A673 (cell line): ENCODE data around the gene XYLT1. TPM values are rescaled to one million over a fixed set of nuclear protein-coding genes. Genes with fewer than 3 reads are reported as not detected.

Experiments
- BruUV-seq: library from RNA; stranded (reverse); fragments of 400-500 nt; replicated peaks from 2 replicates; lab custom pipeline; 2021; lab: Mats Ljungman, UMichigan
- CTCF ChIA-PET: fragments of 300-600 bp; sonication (Branson Sonifier 250); formaldehyde crosslinking; loops from one replicate; lab custom pipeline; 2022; ENCODE audit warnings: antibody characterized with exemption; lab: Charles Lee
- POLR2A ChIA-PET: fragments of 300-600 bp; sonication (Branson Sonifier 250); formaldehyde crosslinking; loops from one replicate; lab custom pipeline; 2022; ENCODE audit warnings: antibody characterized with exemption; ENCODE audit not compliant: low non-redundant PET; lab: Charles Lee
- DNase-seq: peaks from one replicate; pipeline ENCODE4 v3.0.0-alpha.2; 2015; ENCODE audit warnings: low spot score
- H3K27ac ChIP-seq: fragments of 200-600 bp; sonication (generic); 2 replicates; pipeline ENCODE4 v1.5.1; 2016; ENCODE audit warnings: mixed run types, low read depth, mild to moderate bottlenecking, mixed read lengths, antibody characterized with exemption, low read length; ENCODE audit not compliant: poor library complexity, severe bottlenecking
- H3K27me3 ChIP-seq: fragments of 200-600 bp; sonication (generic); replicated peaks from 2 replicates; pipeline ENCODE4 v1.6.1; 2017; ENCODE audit warnings: mixed run types, low read depth, mild to moderate bottlenecking, mixed read lengths, antibody characterized with exemption, low read length; ENCODE audit not compliant: insufficient read depth, poor library complexity
- H3K36me3 ChIP-seq: fragments of 200-600 bp; sonication (generic); 2 replicates; pipeline ENCODE4 v1.6.1; 2016; ENCODE audit warnings: mixed run types, mild to moderate bottlenecking, mixed read lengths, antibody characterized with exemption, low read length; ENCODE audit not compliant: insufficient read depth, poor library complexity, severe bottlenecking
- H3K4me1 ChIP-seq: fragments of 200-600 bp; sonication (generic); 2 replicates; pipeline ENCODE4 v1.6.1; 2017; ENCODE audit warnings: mixed run types, mild to moderate bottlenecking, mixed read lengths, antibody characterized with exemption, low read length; ENCODE audit not compliant: insufficient read depth, poor library complexity, severe bottlenecking
- H3K4me3 ChIP-seq: fragments of 200-600 bp; sonication (generic); 2 replicates; pipeline ENCODE4 v1.5.1; 2016; ENCODE audit warnings: low read depth, mixed run types, mild to moderate bottlenecking, mixed read lengths, low read length; ENCODE audit not compliant: poor library complexity, severe bottlenecking
- H3K9me3 ChIP-seq: fragments of 200-600 bp; sonication (generic); 2 replicates; pipeline ENCODE4 v1.6.1; 2016; ENCODE audit warnings: mixed run types, low read depth, mild to moderate bottlenecking, mixed read lengths, antibody characterized with exemption, low read length; ENCODE audit not compliant: poor library complexity, severe bottlenecking
- EZH2 ChIP-seq: fragments of 200-600 bp; sonication (generic); IDR thresholded peaks from 2 replicates; pipeline ENCODE4 v1.6.1; 2017; ENCODE audit warnings: borderline replicate concordance, low read depth, mild to moderate bottlenecking, mixed read lengths, antibody characterized with exemption, low read length; ENCODE audit not compliant: poor library complexity, severe bottlenecking
- intact Hi-C: fragments of 100-400 bp; cut with micrococcal nuclease; formaldehyde crosslinking; loops from one replicate; pipeline ENCODE4 v1.10.0; 2022; ENCODE audit not compliant: unreplicated experiment
- total RNA-seq: library from RNA; stranded (reverse); gene quantifications from 2 replicates; pipeline ENCODE4 v1.2.3, GENCODE V29; 2021
- TF ChIP-seq, protein P1 (sequence below): fragments of 300-800, 200-600 bp; sonication (generic); conservative IDR thresholded peaks from 2 replicates; pipeline ENCODE4 v1.5.1; 2017; ENCODE audit warnings: low read depth, mild to moderate bottlenecking, antibody characterized with exemption, low read length, moderate library complexity, mixed read lengths

XYLT1 gene
- total RNA-seq, 1 experiment from 2014 or later: 0.64 TPM

DNA sequence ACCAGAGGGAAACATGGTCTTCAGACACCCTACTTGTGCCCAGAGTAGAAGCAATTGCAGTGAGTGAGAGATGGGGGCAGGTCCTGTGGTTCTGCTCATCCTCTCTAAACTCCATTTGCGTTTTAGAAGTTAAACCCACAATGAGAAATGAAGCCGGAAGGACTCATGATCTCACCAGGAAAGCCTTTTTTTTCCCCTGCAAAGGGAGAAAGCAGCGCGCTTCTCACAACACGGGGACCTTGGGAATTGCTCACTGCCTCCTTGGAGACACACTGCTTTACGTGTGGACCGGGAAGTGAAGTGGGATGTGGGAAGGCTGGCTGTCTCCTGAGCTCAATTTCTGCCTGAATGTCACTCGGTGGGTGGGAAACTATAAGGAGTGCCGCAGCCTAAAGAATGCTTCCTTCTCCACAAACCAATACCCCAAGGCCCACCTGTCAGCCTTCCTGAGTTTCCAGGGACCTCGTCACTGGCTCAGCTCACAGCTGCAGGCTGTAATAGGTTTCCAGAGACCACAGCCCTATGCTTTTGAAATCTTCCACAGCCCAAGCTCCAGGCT lies 365.4 kb downstream of the XYLT1 start:
- H3K36me3 ChIP-seq: no peaks in the 10 kb centered on the region
- no peak for DNase-seq
- H3K4me3 ChIP-seq: no peak overlapping the region
- CTCF ChIA-PET: no interaction called here
- H3K4me1 ChIP-seq: no peaks in the 10 kb centered on the region
- intact Hi-C loops: no loop called here
- H3K9me3 ChIP-seq: no peaks in the 10 kb centered on the region
- H3K27ac ChIP-seq: no peak overlapping the region
- TF ChIP-seq EZH2: no peak
- TF ChIP-seq, protein P1, sequence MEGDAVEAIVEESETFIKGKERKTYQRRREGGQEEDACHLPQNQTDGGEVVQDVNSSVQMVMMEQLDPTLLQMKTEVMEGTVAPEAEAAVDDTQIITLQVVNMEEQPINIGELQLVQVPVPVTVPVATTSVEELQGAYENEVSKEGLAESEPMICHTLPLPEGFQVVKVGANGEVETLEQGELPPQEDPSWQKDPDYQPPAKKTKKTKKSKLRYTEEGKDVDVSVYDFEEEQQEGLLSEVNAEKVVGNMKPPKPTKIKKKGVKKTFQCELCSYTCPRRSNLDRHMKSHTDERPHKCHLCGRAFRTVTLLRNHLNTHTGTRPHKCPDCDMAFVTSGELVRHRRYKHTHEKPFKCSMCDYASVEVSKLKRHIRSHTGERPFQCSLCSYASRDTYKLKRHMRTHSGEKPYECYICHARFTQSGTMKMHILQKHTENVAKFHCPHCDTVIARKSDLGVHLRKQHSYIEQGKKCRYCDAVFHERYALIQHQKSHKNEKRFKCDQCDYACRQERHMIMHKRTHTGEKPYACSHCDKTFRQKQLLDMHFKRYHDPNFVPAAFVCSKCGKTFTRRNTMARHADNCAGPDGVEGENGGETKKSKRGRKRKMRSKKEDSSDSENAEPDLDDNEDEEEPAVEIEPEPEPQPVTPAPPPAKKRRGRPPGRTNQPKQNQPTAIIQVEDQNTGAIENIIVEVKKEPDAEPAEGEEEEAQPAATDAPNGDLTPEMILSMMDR: no peak
- no TSS peak for BruUV-seq
- POLR2A ChIA-PET: no interaction called here
- H3K27me3 ChIP-seq: no peaks in the 10 kb centered on the region

DNA sequence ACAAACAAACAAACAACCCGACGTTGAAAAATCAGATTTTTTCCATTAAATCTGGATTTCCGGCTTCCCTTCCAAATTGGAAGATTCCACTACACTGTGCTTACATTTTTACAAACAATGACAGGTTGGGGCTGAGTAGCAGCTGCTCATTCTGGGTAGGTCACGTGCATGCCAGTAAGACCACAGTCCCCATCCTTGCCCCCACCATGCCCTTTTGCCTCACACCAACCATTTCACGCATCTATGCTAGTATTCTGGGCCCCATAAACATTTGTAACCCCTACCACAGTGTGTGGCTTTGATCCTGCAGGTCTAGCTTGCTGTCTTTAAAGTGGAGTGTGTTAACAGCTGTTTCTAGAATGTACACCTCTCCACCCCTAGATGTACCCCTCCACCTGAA lies 366.1 kb downstream of the XYLT1 start:
- DNase-seq: no peak
- no peaks in the 10 kb centered on the region for H3K36me3 ChIP-seq
- ChIA-PET POLR2A (no interaction called here), CTCF (no interaction called here)
- H3K4me1 ChIP-seq: no peaks in the 10 kb centered on the region
- TF ChIP-seq, protein P1: no peak
- TF ChIP-seq EZH2: no peak
- no peak overlapping the region for H3K4me3 ChIP-seq
- BruUV-seq: no TSS peak
- no peaks in the 10 kb centered on the region for H3K27me3 ChIP-seq
- no peak overlapping the region for H3K27ac ChIP-seq
- intact Hi-C loops: no loop called here
- H3K9me3 ChIP-seq: no peaks in the 10 kb centered on the region

DNA sequence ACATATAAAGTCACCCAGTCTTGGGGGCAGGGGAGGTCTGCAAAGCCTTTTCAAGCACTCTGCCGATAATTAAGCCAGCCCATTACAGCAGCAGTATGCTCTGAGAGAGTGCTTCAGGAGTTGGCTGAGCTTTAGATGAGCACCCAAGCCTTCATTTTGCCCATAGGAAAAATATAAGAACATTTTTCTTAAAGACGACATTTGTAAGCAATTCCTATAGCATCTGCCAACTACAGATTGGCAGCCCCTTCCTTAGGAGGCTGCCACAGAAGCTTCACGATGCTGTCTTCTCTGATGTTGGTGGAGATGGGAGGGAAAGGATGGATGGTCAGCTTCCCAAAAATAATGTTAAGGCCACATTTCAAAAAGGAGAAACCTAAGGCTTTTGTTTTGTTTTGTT lies 367.5 kb downstream of the XYLT1 start:
- intact Hi-C loops: no loop called here
- Histone ChIP-seq H3K4me3 (no peak overlapping the region), H3K4me1 (no peaks in the 10 kb centered on the region), H3K36me3 (no peaks in the 10 kb centered on the region), H3K27ac (no peak overlapping the region), H3K27me3 (no peaks in the 10 kb centered on the region), H3K9me3 (no peaks in the 10 kb centered on the region)
- BruUV-seq: no TSS peak
- DNase-seq: no peak
- CTCF ChIA-PET: no interaction called here
- POLR2A ChIA-PET: no interaction called here
- TF ChIP-seq, protein P1: no peak
- no peak for TF ChIP-seq EZH2
